GM12873 (cell line): ENCODE data around the gene C5orf46.

Experiments
- TF ChIP-seq, protein P1 (sequence below): IDR thresholded peaks from 2 replicates; pipeline ENCODE4 v1.5.1; 2012; ENCODE audit warnings: low read depth, mild to moderate bottlenecking, moderate library complexity, low read length, control low read depth; ENCODE audit not compliant: insufficient read depth; ENCODE audit errors: missing control alignments

C5orf46 gene

GRCh38 chr5:147906326-147907095 is at the start of gene C5orf46:
Gene C5orf46 (minus strand): TSS chr5:147906538. CDS start chr5:147906501, 37 bp downstream.
- TF ChIP-seq, protein P1, sequence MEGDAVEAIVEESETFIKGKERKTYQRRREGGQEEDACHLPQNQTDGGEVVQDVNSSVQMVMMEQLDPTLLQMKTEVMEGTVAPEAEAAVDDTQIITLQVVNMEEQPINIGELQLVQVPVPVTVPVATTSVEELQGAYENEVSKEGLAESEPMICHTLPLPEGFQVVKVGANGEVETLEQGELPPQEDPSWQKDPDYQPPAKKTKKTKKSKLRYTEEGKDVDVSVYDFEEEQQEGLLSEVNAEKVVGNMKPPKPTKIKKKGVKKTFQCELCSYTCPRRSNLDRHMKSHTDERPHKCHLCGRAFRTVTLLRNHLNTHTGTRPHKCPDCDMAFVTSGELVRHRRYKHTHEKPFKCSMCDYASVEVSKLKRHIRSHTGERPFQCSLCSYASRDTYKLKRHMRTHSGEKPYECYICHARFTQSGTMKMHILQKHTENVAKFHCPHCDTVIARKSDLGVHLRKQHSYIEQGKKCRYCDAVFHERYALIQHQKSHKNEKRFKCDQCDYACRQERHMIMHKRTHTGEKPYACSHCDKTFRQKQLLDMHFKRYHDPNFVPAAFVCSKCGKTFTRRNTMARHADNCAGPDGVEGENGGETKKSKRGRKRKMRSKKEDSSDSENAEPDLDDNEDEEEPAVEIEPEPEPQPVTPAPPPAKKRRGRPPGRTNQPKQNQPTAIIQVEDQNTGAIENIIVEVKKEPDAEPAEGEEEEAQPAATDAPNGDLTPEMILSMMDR, result no peak

- TF ChIP-seq, protein P1, result no peak
Measured at GRCh38 chr5:147954971-147955370, 48.6 kb upstream of the C5orf46 start.

DNA sequence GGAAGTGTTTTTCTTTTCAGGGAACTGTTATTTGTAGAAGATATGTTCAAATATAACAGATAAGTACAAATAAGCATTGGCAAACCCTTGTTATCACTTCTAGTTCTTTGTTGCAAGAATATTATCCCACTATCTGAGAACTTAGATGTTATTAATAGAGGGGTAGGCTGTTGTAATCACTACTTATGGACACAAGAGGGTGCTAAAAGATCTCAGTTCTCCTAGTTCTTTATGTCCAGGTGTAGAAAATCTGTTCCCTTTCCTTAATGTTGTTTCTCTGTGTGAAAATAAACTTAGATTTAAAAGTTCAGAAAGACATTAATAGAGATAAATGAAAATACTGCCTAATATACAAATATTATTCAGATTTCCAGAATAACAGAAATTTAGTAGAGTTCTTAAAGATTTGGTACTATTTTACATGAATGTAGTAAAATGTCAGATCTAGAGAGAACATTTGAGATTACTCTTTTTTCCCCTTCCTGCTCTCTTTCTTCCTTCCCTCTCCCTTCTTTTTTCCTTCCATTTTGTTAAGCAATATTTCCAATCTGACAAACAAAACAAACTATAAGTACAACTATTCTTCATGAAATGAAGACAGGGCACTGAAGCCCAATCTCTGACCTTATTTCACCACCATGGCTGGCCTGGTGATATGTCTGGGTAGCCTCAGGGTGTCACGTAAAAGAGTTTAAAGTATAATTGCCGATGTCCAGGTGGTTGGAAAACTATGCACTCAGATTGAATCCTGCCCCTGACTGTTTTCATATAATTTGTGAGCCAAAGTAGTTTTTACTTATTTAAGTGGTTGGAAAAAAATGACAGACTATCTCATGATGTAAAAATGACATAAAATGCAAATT is 43.6 kb upstream of the C5orf46 start:
- TF ChIP-seq, protein P1, result peak; percentile 55

GRCh38 chr5:147939431-147940114 is 33.2 kb upstream of the C5orf46 start:
- TF ChIP-seq, protein P1, result no peak

DNA sequence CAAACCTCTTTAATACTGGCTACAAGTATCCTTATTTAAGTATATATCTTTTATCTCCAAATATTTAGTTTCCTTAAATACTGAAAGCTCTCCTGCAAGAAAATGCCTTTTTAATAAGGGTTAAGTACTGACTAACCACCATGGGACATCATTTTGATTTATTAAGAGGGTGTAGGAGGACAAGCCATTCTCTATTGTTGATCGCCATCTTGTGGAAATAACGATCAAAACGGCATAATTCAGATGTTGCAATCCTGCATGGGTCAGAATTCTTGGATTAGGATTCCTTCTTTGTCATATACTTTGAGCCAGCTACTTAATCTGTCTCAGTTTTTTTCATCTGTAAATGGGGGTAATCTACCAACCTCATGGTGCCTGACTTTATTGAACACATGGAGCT is 28.7 kb upstream of the C5orf46 start:
- TF ChIP-seq, protein P1, result peak; percentile 11

- TF ChIP-seq, protein P1, result no peak
Measured at GRCh38 chr5:147930769-147931168, 24.4 kb upstream of the C5orf46 start.

- TF ChIP-seq, protein P1, result no peak
Measured at GRCh38 chr5:147927901-147928300, 21.6 kb upstream of the C5orf46 start.
